Measurements from ENCODE around the gene SAXO1. TPM values are rescaled to one million over a fixed set of nuclear protein-coding genes. Genes with fewer than 3 reads are reported as not detected.

SAXO1 gene
- total RNA-seq, 5 donors from 2014 or later (not counting 1 experiment from before 2014, with no cell fraction given): 0.19 to 0.79 (median 0.41) TPM; not detected in 1

GRCh38 chr9:19020886-19021455, 12.0 kb downstream of the SAXO1 start:
- no peak overlapping the region for H3K4me3 ChIP-seq (ENCODE audit: control insufficient read depth in 1 of 2, extremely low read depth in 1 of 2, low read length in 1 of 2)
- no peaks in the 10 kb centered on the region for H3K36me3 Mint-ChIP-seq
- no peaks in the 10 kb centered on the region for H3K9me3 ChIP-seq
- H3K27me3 ChIP-seq (replicated peaks in 1 of 2; ENCODE audit: control insufficient read depth in 2 of 2, extremely low read depth in 1 of 2, insufficient read depth in 2 of 2, low read length in 1 of 2): no peaks in the 10 kb centered on the region
- no peaks in the 10 kb centered on the region for H3K9me3 Mint-ChIP-seq
- ChIA-PET POLR2A (interaction anchor here in 1 of 2 donors (0.6 to 0.7 kb wide), 2 partner anchors 473 to 809 kb away, joined by 3 to 6 read pairs; no protein-coding TSS in a partner anchor), CTCF (interaction anchor here in 1 of 2 donors (0.6 kb wide), 2 partner anchors 135 to 369 kb away, joined by 3 to 4 read pairs; no protein-coding TSS in a partner anchor)
- no peaks in the 10 kb centered on the region for H3K4me1 Mint-ChIP-seq
- no peak overlapping the region for H3K27ac Mint-ChIP-seq
- no peaks in the 10 kb centered on the region for H3K4me1 ChIP-seq (ENCODE audit: control insufficient read depth in 1 of 2, extremely low read depth in 1 of 2, insufficient read depth in 2 of 2, low read length in 2 of 2)
- 25% methylated on average over 2 of the region's 3 CpGs for WGBS (ENCODE audit: insufficient coverage)
- DNase-seq: no peak
- no peak for ATAC-seq (replicated peaks in 1 of 4)
- H3K4me3 Mint-ChIP-seq: no peak overlapping the region
- no peak overlapping the region for H3K27ac ChIP-seq (ENCODE audit: low read length)
- peaks cover 3 to 6% of the 10 kb centered on the region in 2 donors for H3K27me3 Mint-ChIP-seq
- H3K36me3 ChIP-seq (ENCODE audit: control insufficient read depth in 2 of 2, extremely low read depth in 1 of 2, insufficient read depth in 1 of 2, low read length in 1 of 2): no peaks in the 10 kb centered on the region

- H3K27ac Mint-ChIP-seq: no peak overlapping the region
- Histone ChIP-seq H3K27ac (ENCODE audit: low read length) (no peak overlapping the region), H3K4me3 (ENCODE audit: control insufficient read depth in 1 of 2, extremely low read depth in 1 of 2, low read length in 1 of 2) (no peak overlapping the region), H3K9me3 (no peaks in the 10 kb centered on the region), H3K36me3 (ENCODE audit: control insufficient read depth in 2 of 2, extremely low read depth in 1 of 2, insufficient read depth in 1 of 2, low read length in 1 of 2) (no peaks in the 10 kb centered on the region), H3K27me3 (replicated peaks in 1 of 2; ENCODE audit: control insufficient read depth in 2 of 2, extremely low read depth in 1 of 2, insufficient read depth in 2 of 2, low read length in 1 of 2) (peaks cover 0 to 5% of the 10 kb centered on the region in 2 experiments), H3K4me1 (ENCODE audit: control insufficient read depth in 1 of 2, extremely low read depth in 1 of 2, insufficient read depth in 2 of 2, low read length in 2 of 2) (no peaks in the 10 kb centered on the region)
- ChIA-PET POLR2A (no interaction called here), CTCF (interaction anchor here in 1 of 2 donors (0.5 kb wide), 1 partner anchor 86 kb away, joined by 5 read pairs; no protein-coding TSS in a partner anchor)
- H3K27me3 Mint-ChIP-seq: no peaks in the 10 kb centered on the region
- no peaks in the 10 kb centered on the region for H3K9me3 Mint-ChIP-seq
- ATAC-seq (replicated peaks in 1 of 4): no peak
- H3K36me3 Mint-ChIP-seq: no peaks in the 10 kb centered on the region
- 0% methylated on average over 1 of the region's 4 CpGs for WGBS (ENCODE audit: insufficient coverage)
- no peaks in the 10 kb centered on the region for H3K4me1 Mint-ChIP-seq
- H3K4me3 Mint-ChIP-seq: no peak overlapping the region
- DNase-seq: no peak
Measured at GRCh38 chr9:19018201-19018600, 14.8 kb downstream of the SAXO1 start.

- no peak for ATAC-seq (replicated peaks in 1 of 4)
- ChIA-PET CTCF (interaction anchor here in 1 of 2 donors (0.6 kb wide), 1 partner anchor 112 kb away, joined by 3 read pairs; no protein-coding TSS in a partner anchor), POLR2A (no interaction called here)
- no peaks in the 10 kb centered on the region for H3K36me3 Mint-ChIP-seq
- no peak for DNase-seq
- Histone ChIP-seq H3K4me1 (ENCODE audit: control insufficient read depth in 1 of 2, extremely low read depth in 1 of 2, insufficient read depth in 2 of 2, low read length in 2 of 2) (no peaks in the 10 kb centered on the region), H3K27me3 (replicated peaks in 1 of 2; ENCODE audit: control insufficient read depth in 2 of 2, extremely low read depth in 1 of 2, insufficient read depth in 2 of 2, low read length in 1 of 2) (peaks cover 0 to 5% of the 10 kb centered on the region in 2 experiments), H3K4me3 (ENCODE audit: control insufficient read depth in 1 of 2, extremely low read depth in 1 of 2, low read length in 1 of 2) (no peak overlapping the region), H3K27ac (ENCODE audit: low read length) (no peak overlapping the region), H3K9me3 (no peaks in the 10 kb centered on the region), H3K36me3 (ENCODE audit: control insufficient read depth in 2 of 2, extremely low read depth in 1 of 2, insufficient read depth in 1 of 2, low read length in 1 of 2) (no peaks in the 10 kb centered on the region)
- no peak overlapping the region for H3K4me3 Mint-ChIP-seq
- H3K4me1 Mint-ChIP-seq: no peaks in the 10 kb centered on the region
- peaks cover 0 to 2% of the 10 kb centered on the region in 2 donors for H3K27me3 Mint-ChIP-seq
- 44% methylated on average over 2 of the region's 5 CpGs for WGBS (ENCODE audit: insufficient coverage)
- H3K9me3 Mint-ChIP-seq: no peaks in the 10 kb centered on the region
- no peak overlapping the region for H3K27ac Mint-ChIP-seq
Measured at GRCh38 chr9:19009391-19009965, 23.5 kb downstream of the SAXO1 start.

GRCh38 chr9:19000133-19000532, 32.9 kb downstream of the SAXO1 start:
- WGBS (ENCODE audit: insufficient coverage): 78% methylated on average over 9 of the region's 16 CpGs
- Mint-ChIP-seq H3K27ac (no peak overlapping the region), H3K36me3 (peaks cover 4% of the 10 kb centered on the region), H3K27me3 (peaks cover 0 to 12% of the 10 kb centered on the region in 2 donors), H3K4me1 (no peaks in the 10 kb centered on the region), H3K4me3 (no peak overlapping the region), H3K9me3 (peaks cover 0 to 10% (median 4%) of the 10 kb centered on the region in 3 donors)
- ChIA-PET POLR2A (no interaction called here), CTCF (no interaction called here)
- Histone ChIP-seq H3K27ac (ENCODE audit: low read length) (no peak overlapping the region), H3K4me3 (ENCODE audit: control insufficient read depth in 1 of 2, extremely low read depth in 1 of 2, low read length in 1 of 2) (no peak overlapping the region), H3K4me1 (ENCODE audit: control insufficient read depth in 1 of 2, extremely low read depth in 1 of 2, insufficient read depth in 2 of 2, low read length in 2 of 2) (no peaks in the 10 kb centered on the region), H3K36me3 (ENCODE audit: control insufficient read depth in 2 of 2, extremely low read depth in 1 of 2, insufficient read depth in 1 of 2, low read length in 1 of 2) (no peaks in the 10 kb centered on the region), H3K9me3 (no peaks in the 10 kb centered on the region), H3K27me3 (replicated peaks in 1 of 2; ENCODE audit: control insufficient read depth in 2 of 2, extremely low read depth in 1 of 2, insufficient read depth in 2 of 2, low read length in 1 of 2) (peaks cover 0 to 14% of the 10 kb centered on the region in 2 experiments)
- ATAC-seq (replicated peaks in 1 of 4): no peak
- no peak for DNase-seq

- ChIA-PET CTCF (no interaction called here), POLR2A (no interaction called here)
- H3K27ac ChIP-seq (ENCODE audit: low read length): no peak overlapping the region
- H3K4me3 ChIP-seq (ENCODE audit: control insufficient read depth in 1 of 2, extremely low read depth in 1 of 2, low read length in 1 of 2): no peak overlapping the region
- Mint-ChIP-seq H3K27me3 (peaks cover 0 to 12% of the 10 kb centered on the region in 2 donors), H3K36me3 (peaks cover 4% of the 10 kb centered on the region), H3K4me3 (no peak overlapping the region), H3K4me1 (no peaks in the 10 kb centered on the region), H3K27ac (no peak overlapping the region), H3K9me3 (peaks cover 0 to 10% (median 4%) of the 10 kb centered on the region in 3 donors)
- H3K27me3 ChIP-seq (replicated peaks in 1 of 2; ENCODE audit: control insufficient read depth in 2 of 2, extremely low read depth in 1 of 2, insufficient read depth in 2 of 2, low read length in 1 of 2): peaks cover 0 to 14% of the 10 kb centered on the region in 2 experiments
- ATAC-seq (replicated peaks in 1 of 4) (no peak), DNase-seq (no peak)
- 80% methylated on average over 16 of the region's 28 CpGs for WGBS (ENCODE audit: insufficient coverage)
- no peaks in the 10 kb centered on the region for H3K36me3 ChIP-seq (ENCODE audit: control insufficient read depth in 2 of 2, extremely low read depth in 1 of 2, insufficient read depth in 1 of 2, low read length in 1 of 2)
- no peaks in the 10 kb centered on the region for H3K9me3 ChIP-seq
- H3K4me1 ChIP-seq (ENCODE audit: control insufficient read depth in 1 of 2, extremely low read depth in 1 of 2, insufficient read depth in 2 of 2, low read length in 2 of 2): no peaks in the 10 kb centered on the region
Measured at GRCh38 chr9:18999173-18999785, 33.7 kb downstream of the SAXO1 start.

GRCh38 chr9:18997151-18997550, 35.9 kb downstream of the SAXO1 start:
- ChIA-PET POLR2A (no interaction called here), CTCF (no interaction called here)
- H3K27ac Mint-ChIP-seq: no peak overlapping the region
- Histone ChIP-seq H3K9me3 (no peaks in the 10 kb centered on the region), H3K4me3 (ENCODE audit: control insufficient read depth in 1 of 2, extremely low read depth in 1 of 2, low read length in 1 of 2) (no peak overlapping the region), H3K27me3 (replicated peaks in 1 of 2; ENCODE audit: control insufficient read depth in 2 of 2, extremely low read depth in 1 of 2, insufficient read depth in 2 of 2, low read length in 1 of 2) (peaks cover 0 to 14% of the 10 kb centered on the region in 2 experiments), H3K36me3 (ENCODE audit: control insufficient read depth in 2 of 2, extremely low read depth in 1 of 2, insufficient read depth in 1 of 2, low read length in 1 of 2) (no peaks in the 10 kb centered on the region), H3K27ac (ENCODE audit: low read length) (no peak overlapping the region), H3K4me1 (ENCODE audit: control insufficient read depth in 1 of 2, extremely low read depth in 1 of 2, insufficient read depth in 2 of 2, low read length in 2 of 2) (no peaks in the 10 kb centered on the region)
- ATAC-seq (replicated peaks in 1 of 4) (no peak), DNase-seq (no peak)
- H3K27me3 Mint-ChIP-seq: peaks cover 0 to 12% of the 10 kb centered on the region in 2 donors
- WGBS (ENCODE audit: insufficient coverage): no CpG with 5 or more reads among the region's 2 CpGs
- no peaks in the 10 kb centered on the region for H3K4me1 Mint-ChIP-seq
- H3K9me3 Mint-ChIP-seq: peaks cover 0 to 10% (median 4%) of the 10 kb centered on the region in 3 donors
- no peak overlapping the region for H3K4me3 Mint-ChIP-seq
- H3K36me3 Mint-ChIP-seq: peaks cover 4% of the 10 kb centered on the region
